Endothelial cell (in vitro differentiated cells): ENCODE data around the gene OR1F1. TPM values are rescaled to one million over a fixed set of nuclear protein-coding genes. Genes with fewer than 3 reads are reported as not detected.

Experiments
- DNase-seq: peaks from one replicate; pipeline ENCODE4 v3.0.0; 2021; ENCODE audit warnings: low spot score
- H3K27ac Mint-ChIP-seq: one replicate; pipeline ENCODE4 v1.8.0; 2021; ENCODE audit warnings: mixed read lengths, inconsistent platforms; ENCODE audit not compliant: unreplicated experiment
- H3K27me3 Mint-ChIP-seq: one replicate; pipeline ENCODE4 v1.8.0; 2021; ENCODE audit warnings: mild to moderate bottlenecking, moderate library complexity, mixed read lengths, inconsistent platforms; ENCODE audit not compliant: unreplicated experiment
- H3K36me3 Mint-ChIP-seq: one replicate; pipeline ENCODE4 v1.8.0; 2021; ENCODE audit warnings: mild to moderate bottlenecking, low read depth, mixed read lengths, inconsistent platforms; ENCODE audit not compliant: unreplicated experiment
- H3K4me1 Mint-ChIP-seq: one replicate; pipeline ENCODE4 v1.8.0; 2021; ENCODE audit warnings: mild to moderate bottlenecking, mixed read lengths, inconsistent platforms; ENCODE audit not compliant: unreplicated experiment
- H3K4me3 Mint-ChIP-seq: one replicate; pipeline ENCODE4 v1.8.0; 2021; ENCODE audit warnings: mild to moderate bottlenecking, mixed read lengths, inconsistent platforms; ENCODE audit not compliant: unreplicated experiment
- H3K9me3 Mint-ChIP-seq: one replicate; pipeline ENCODE4 v1.8.0; 2021; ENCODE audit warnings: mixed read lengths, inconsistent platforms; ENCODE audit not compliant: unreplicated experiment
- total RNA-seq: library from RNA; stranded (reverse); fragmentation: NEBNext Ultra II Directional; extraction: Animal tissue kit (Norgen Biotek cat#: 25700); gene quantifications from one replicate; pipeline ENCODE4 v1.2.1, GENCODE V29; 2021; ENCODE audit not compliant: unreplicated experiment
- TF ChIP-seq, protein P1 (sequence below): fragments of 200-600 bp; sonication (generic); IDR thresholded peaks from one replicate; pipeline ENCODE4 v1.5.0; 2021; ENCODE audit warnings: antibody characterized with exemption; ENCODE audit not compliant: unreplicated experiment

The OR1F1 gene
- total RNA-seq, 1 donor from 2014 or later: not detected

DNA sequence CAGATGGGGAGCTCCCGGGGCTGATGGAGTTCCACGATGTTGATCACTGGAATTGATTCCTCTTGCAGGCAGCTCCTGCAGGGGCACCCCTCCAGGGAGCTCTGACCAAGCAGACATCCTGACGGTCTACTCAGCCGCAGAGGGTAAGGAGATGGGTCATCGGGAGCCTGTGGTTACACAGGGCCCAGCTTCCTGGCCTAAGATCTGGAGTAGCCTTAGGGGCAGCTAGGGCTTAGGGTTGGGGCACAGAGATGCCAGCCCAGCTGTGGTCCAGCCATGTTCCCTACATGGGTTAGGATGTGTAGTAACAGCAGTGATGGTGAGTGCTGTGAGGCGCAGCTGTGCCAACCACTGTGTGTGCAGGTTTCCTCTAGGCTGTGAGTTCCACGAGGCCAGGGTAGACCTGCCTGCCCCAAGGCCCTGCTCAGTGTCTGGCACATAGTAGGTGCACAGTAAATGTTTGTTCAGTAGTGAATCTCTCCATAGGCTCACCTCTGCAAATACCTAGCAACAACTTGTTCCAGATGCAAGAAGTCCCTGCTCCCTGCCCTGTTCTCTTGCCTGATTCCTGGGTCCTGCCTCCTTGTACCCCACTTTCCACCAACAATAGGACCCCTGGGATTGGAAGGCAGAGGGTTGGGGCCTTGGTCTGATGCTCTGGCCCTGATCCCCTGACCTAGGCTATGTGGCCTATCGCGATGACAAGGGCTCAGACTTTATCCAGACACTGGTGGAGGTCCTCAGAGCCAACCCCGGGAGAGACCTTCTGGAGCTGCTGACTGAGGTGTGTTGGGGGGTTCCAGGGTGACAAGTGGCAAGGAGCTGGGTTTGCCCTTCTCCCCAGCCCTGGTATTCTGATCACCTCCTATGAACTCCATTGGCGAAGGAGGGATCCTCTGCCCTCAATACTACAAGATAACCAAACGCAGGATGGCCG lies 39.5 kb upstream of the OR1F1 start:
- H3K27ac Mint-ChIP-seq: no peak overlapping the region
- no peak for DNase-seq
- TF ChIP-seq, protein P1, sequence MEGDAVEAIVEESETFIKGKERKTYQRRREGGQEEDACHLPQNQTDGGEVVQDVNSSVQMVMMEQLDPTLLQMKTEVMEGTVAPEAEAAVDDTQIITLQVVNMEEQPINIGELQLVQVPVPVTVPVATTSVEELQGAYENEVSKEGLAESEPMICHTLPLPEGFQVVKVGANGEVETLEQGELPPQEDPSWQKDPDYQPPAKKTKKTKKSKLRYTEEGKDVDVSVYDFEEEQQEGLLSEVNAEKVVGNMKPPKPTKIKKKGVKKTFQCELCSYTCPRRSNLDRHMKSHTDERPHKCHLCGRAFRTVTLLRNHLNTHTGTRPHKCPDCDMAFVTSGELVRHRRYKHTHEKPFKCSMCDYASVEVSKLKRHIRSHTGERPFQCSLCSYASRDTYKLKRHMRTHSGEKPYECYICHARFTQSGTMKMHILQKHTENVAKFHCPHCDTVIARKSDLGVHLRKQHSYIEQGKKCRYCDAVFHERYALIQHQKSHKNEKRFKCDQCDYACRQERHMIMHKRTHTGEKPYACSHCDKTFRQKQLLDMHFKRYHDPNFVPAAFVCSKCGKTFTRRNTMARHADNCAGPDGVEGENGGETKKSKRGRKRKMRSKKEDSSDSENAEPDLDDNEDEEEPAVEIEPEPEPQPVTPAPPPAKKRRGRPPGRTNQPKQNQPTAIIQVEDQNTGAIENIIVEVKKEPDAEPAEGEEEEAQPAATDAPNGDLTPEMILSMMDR: no peak
- peaks cover 11% of the 10 kb centered on the region for H3K4me1 Mint-ChIP-seq
- peaks cover 31% of the 10 kb centered on the region for H3K27me3 Mint-ChIP-seq
- no peaks in the 10 kb centered on the region for H3K9me3 Mint-ChIP-seq
- H3K36me3 Mint-ChIP-seq: peaks cover 7% of the 10 kb centered on the region
- no peak overlapping the region for H3K4me3 Mint-ChIP-seq

DNA sequence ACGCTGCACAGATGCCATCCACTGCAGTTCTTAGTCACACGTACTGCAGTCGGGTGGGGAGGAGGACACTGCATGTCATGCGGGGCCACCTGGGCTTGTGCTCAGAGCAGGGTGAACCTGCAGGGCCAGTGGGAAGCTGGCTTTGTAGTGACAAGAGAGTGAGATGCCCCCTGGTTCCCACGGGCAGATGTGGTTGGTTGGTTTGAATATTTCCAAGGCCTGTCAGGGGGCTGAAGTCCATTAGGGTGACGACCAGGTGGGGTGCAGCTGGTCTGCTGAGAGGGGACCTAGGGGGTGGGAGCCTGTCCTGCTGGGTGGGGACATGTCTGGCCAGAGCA lies 38.8 kb upstream of the OR1F1 start:
- peak overlapping the region; percentile 13 for H3K27ac Mint-ChIP-seq
- H3K9me3 Mint-ChIP-seq: no peaks in the 10 kb centered on the region
- H3K36me3 Mint-ChIP-seq: peaks cover 6% of the 10 kb centered on the region
- H3K27me3 Mint-ChIP-seq: peaks cover 31% of the 10 kb centered on the region
- no peak overlapping the region for H3K4me3 Mint-ChIP-seq
- TF ChIP-seq, protein P1: no peak
- peaks cover 11% of the 10 kb centered on the region for H3K4me1 Mint-ChIP-seq
- DNase-seq: no peak

DNA sequence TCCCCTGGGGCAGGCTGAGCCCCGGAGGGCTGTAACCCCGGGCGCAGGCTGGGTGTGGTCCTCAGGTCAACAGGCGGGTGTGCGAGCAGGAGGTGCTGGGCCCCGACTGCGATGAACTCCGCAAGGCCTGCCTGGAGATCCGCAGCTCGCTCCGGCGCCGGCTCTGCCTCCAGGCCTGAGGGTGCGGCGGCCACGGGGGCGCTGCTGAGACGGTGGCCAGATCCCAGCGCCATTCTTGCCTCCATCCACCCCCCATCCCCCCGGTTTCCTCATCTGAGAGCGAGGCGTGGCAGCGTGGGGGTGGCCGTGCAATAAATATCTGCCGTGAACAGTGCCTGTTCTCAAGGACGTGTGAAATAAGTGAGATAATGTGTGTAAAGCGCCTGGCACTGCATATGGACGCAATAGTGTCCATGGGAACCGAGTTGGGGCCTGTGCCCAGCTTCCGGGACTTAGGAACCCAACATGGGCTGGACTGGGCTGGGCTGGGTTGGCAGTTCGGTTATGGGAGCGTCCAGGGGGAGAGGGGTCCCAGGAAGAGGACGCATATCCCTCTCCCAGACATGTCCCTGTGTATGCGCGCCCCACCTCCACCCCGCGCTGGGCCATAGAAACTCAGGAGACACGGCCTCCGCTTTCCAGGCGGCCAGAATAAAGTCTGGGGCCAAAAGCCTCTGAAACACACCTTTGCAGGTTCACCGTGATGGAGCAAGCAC lies 38.2 kb upstream of the OR1F1 start:
- Mint-ChIP-seq H3K4me1 (peaks cover 11% of the 10 kb centered on the region), H3K27me3 (peaks cover 30% of the 10 kb centered on the region), H3K9me3 (no peaks in the 10 kb centered on the region), H3K4me3 (peak overlapping the region; percentile 90), H3K27ac (no peak overlapping the region), H3K36me3 (peaks cover 6% of the 10 kb centered on the region)
- TF ChIP-seq, protein P1: no peak
- DNase-seq: peak; percentile 79

DNA sequence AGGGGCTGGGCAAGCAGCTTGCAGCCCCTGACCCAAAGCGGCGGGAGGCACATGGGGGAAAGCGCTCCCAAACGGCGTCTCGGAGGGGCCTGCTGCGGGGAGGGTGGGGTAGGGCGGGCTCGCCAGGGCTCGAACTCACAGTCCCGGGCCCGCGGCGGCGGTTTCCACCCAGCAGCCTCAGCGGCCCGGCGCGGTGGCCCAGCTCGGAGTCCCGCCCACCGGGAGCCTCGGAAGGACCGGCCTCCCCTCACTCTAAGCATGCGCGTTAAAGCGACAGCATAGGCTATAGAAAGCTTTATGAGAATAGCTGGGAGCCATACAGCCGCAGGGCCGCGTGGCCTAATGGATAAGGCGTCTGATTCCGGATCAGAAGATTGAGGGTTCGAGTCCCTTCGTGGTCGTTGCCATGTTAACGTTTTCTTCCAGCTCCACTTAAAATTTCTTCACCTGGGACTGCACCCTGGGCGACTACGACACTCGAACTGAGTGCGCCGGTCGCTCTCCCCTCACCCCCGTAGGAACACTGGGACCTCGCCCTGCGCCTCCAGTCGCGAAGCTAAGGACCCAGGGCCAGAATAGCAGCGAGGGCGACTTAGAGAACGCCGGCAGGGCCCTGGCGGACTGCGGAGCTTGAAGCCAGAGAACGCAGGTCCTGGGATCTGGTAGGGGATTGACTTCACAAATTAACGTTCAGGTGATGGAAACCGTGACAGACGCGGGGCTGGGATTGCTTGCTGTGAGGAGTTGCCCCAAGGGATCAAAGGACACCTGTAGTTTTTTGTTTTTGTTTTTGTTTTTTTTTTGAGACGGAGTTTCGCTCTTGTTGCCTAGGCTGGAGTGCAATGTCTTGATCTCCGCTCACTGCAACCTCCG lies 37.4 kb upstream of the OR1F1 start:
- Mint-ChIP-seq H3K27me3 (peaks cover 25% of the 10 kb centered on the region), H3K4me3 (peak overlapping the region; percentile 90), H3K4me1 (peaks cover 11% of the 10 kb centered on the region), H3K27ac (peak overlapping the region; percentile 90), H3K9me3 (no peaks in the 10 kb centered on the region), H3K36me3 (peaks cover 6% of the 10 kb centered on the region)
- TF ChIP-seq, protein P1: no peak
- DNase-seq: peak; percentile 99
